ENCODE data around the gene HOMER1.

GRCh38 chr5:79495311-79495710, 18.6 kb downstream of the HOMER1 start:
- TF ChIP-seq CTCF (IDR thresholded peaks at IDR 0.05; ENCODE audit: low read depth, low read length, poor library complexity, severe bottlenecking) = no peak
- no peak for TF ChIP-seq EZH2phosphoT487 (IDR thresholded peaks at IDR 0.05; ENCODE audit: borderline replicate concordance, low read length)
